ENCODE results near the gene SMPDL3A. TPM values are rescaled to one million over a fixed set of nuclear protein-coding genes. Genes with fewer than 3 reads are reported as not detected.

Gene SMPDL3A
- total RNA-seq, 4 donors from 2014 or later = 8.6 to 14.0 (median 10.5) TPM

DNA sequence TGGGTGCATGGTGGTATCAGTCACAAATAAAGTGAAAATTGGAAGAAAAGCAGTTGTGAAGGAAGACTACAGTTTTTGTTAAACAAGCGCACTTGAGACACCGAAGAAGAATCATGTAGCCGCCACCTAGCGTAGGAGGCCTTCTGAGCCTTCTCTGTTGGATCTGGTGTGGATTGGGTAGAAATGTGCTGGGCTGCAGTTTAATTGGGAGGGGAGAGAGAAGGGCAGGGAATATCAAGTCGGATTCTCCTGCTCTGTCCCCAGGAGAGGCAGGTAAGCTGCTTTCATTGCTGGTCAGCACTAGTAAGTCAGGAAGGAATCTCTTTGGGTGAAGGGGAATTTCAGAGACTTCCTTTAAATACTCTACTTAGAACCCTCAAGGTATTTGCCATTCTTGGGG, 10.8 kb upstream of the SMPDL3A start:
- Histone ChIP-seq H3K9me3 (no peaks in the 10 kb centered on the region), H3K4me3 (no peak overlapping the region), H3K27me3 (no peaks in the 10 kb centered on the region), H3K4me1 (no peaks in the 10 kb centered on the region), H3K27ac (no peak overlapping the region), H3K36me3 (no peaks in the 10 kb centered on the region)
- 95 to 97% methylated on average over 5 of the region's 5 CpGs for WGBS, 2 donors
- TF ChIP-seq, protein P1, sequence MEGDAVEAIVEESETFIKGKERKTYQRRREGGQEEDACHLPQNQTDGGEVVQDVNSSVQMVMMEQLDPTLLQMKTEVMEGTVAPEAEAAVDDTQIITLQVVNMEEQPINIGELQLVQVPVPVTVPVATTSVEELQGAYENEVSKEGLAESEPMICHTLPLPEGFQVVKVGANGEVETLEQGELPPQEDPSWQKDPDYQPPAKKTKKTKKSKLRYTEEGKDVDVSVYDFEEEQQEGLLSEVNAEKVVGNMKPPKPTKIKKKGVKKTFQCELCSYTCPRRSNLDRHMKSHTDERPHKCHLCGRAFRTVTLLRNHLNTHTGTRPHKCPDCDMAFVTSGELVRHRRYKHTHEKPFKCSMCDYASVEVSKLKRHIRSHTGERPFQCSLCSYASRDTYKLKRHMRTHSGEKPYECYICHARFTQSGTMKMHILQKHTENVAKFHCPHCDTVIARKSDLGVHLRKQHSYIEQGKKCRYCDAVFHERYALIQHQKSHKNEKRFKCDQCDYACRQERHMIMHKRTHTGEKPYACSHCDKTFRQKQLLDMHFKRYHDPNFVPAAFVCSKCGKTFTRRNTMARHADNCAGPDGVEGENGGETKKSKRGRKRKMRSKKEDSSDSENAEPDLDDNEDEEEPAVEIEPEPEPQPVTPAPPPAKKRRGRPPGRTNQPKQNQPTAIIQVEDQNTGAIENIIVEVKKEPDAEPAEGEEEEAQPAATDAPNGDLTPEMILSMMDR (IDR thresholded peaks at IDR 0.05) = no peak
- TF ChIP-seq POLR2A (IDR thresholded peaks at IDR 0.05) = no peak
- TF ChIP-seq EP300 (IDR thresholded peaks at IDR 0.05) = no peak
- no peak for DNase-seq (ENCODE audit: low spot score in 2 of 2)

DNA sequence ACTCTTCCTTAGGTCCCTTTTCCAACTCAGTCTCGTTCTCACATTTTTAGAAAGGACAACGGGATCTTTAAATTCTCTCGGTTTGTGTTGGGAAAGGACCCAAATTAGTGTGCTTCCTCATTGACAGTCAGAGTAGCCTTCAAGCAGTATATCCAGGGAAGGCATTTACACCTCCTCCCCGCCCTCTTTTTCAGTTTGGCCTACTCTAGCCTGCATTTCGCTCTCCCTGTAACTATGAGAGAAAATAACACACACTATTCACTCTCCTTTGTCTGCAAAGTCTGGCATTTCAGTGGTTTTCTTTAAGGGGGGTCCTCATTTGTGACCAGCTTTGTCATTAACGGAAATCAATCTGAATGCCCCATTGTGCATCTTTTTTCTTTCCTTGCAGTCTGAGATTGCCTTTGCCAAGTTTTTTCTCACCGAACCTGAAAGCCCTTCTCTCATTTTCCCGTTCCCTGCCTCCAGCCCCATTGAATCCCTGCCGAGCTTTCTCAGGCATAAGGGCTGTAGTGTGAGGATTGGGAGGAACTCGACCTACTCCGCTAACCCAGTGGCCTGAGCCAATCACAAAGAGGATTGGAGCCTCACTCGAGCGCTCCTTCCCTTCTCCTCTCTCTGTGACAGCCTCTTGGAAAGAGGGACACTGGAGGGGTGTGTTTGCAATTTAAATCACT, 9.9 kb upstream of the SMPDL3A start:
- no peaks in the 10 kb centered on the region for H3K9me3 ChIP-seq
- WGBS, 2 donors = 36 to 45% methylated on average over 13 of the region's 13 CpGs
- H3K4me1 ChIP-seq = no peaks in the 10 kb centered on the region
- TF ChIP-seq, protein P1 (IDR thresholded peaks at IDR 0.05) = no peak
- TF ChIP-seq POLR2A (IDR thresholded peaks at IDR 0.05) (no peak), EP300 (IDR thresholded peaks at IDR 0.05) (no peak)
- no peak overlapping the region for H3K27ac ChIP-seq
- no peak overlapping the region for H3K4me3 ChIP-seq
- H3K27me3 ChIP-seq = no peaks in the 10 kb centered on the region
- H3K36me3 ChIP-seq = no peaks in the 10 kb centered on the region
- DNase-seq (ENCODE audit: low spot score in 2 of 2) = no peak

DNA sequence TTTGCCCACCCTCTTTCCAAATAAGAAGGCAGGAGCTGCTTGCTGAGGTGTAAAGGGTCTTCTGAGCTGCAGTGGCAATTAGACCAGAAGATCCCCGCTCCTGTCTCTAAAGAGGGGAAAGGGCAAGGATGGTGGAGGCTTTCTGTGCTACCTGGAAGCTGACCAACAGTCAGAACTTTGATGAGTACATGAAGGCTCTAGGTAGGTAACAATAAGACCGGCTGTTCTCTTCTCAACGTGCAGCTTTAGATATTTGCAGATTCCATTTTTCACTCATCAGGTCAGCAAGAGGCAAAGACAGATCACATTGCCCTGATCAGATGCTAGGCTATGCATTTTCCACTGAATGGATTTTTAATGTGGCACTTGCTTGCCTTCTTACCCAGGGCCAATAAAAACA, 9.4 kb upstream of the SMPDL3A start, which contains the start of gene FABP7:
TSS of gene FABP7 (plus strand) at position 50 of the 400 bp plus-strand sequence. CDS start at position 129, 79 bp downstream.
- Histone ChIP-seq H3K4me3 (no peak within 1 kb of the TSS), H3K27me3 (no peaks in the 10 kb centered on the region), H3K9me3 (no peaks in the 10 kb centered on the region), H3K27ac (no peak within 1 kb of the TSS), H3K4me1 (no peaks in the 10 kb centered on the region), H3K36me3 (no peaks in the 10 kb centered on the region)
- WGBS, 2 donors = 59 to 60% methylated on average over 3 of the region's 3 CpGs
- DNase-seq (ENCODE audit: low spot score in 2 of 2) = no peak
- TF ChIP-seq EP300 (IDR thresholded peaks at IDR 0.05) (no peak), POLR2A (IDR thresholded peaks at IDR 0.05) (no peak)
- TF ChIP-seq, protein P1 (IDR thresholded peaks at IDR 0.05) = no peak

DNA sequence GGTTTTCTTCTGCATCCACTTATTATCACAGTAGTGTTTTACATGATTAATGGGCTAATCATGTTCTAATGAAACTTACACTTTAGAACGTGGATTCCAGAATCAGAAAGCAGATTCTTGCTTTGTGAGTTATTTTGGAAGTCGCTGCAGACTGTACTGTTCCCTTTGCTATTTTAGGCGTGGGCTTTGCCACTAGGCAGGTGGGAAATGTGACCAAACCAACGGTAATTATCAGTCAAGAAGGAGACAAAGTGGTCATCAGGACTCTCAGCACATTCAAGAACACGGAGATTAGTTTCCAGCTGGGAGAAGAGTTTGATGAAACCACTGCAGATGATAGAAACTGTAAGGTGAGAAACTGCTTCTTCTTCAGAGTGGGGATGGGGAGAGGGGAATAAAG, 8.9 kb upstream of the SMPDL3A start:
- no peak for TF ChIP-seq EP300 (IDR thresholded peaks at IDR 0.05)
- TF ChIP-seq, protein P1 (IDR thresholded peaks at IDR 0.05) = no peak
- no peak for TF ChIP-seq POLR2A (IDR thresholded peaks at IDR 0.05)
- Histone ChIP-seq H3K27ac (no peak overlapping the region), H3K9me3 (no peaks in the 10 kb centered on the region), H3K4me3 (no peak overlapping the region), H3K36me3 (no peaks in the 10 kb centered on the region), H3K4me1 (no peaks in the 10 kb centered on the region), H3K27me3 (no peaks in the 10 kb centered on the region)
- DNase-seq (ENCODE audit: low spot score in 2 of 2) = no peak
- WGBS, 2 donors = 58 to 60% methylated on average over 5 of the region's 5 CpGs

DNA sequence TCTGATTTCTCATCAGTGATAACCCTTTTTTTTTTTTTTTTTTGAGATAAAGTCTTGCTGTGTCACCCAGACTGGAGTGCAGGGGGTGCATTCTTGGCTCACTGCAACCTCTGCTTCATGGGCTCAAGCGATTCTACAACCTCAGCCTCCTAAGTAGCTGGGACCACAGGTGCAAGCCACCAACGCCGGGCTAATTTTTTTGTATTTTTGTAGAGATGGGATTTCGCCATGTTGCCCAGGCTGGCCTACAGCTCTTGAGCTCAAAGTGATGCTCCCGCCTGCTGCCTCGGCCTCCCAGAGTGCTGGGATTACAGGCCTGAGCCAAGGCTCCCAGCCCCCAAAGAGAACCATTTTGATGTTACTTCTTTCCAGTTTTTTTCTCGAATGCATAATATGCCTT, 7.3 kb upstream of the SMPDL3A start:
- TF ChIP-seq POLR2A (IDR thresholded peaks at IDR 0.05) (no peak), EP300 (IDR thresholded peaks at IDR 0.05) (no peak)
- TF ChIP-seq, protein P1 (IDR thresholded peaks at IDR 0.05) = no peak
- WGBS, 2 donors = 94 to 96% methylated on average over 7 of the region's 7 CpGs
- Histone ChIP-seq H3K9me3 (no peaks in the 10 kb centered on the region), H3K4me1 (no peaks in the 10 kb centered on the region), H3K4me3 (no peak overlapping the region), H3K27me3 (no peaks in the 10 kb centered on the region), H3K36me3 (no peaks in the 10 kb centered on the region), H3K27ac (no peak overlapping the region)
- DNase-seq (ENCODE audit: low spot score in 2 of 2) = no peak
